Hepatocyte (in vitro differentiated cells): ENCODE data around the gene ROR1.

Source experiments
- EZH2 ChIP-seq: fragments of 200-600 bp; sonication (generic); IDR thresholded peaks from 2 replicates; pipeline ENCODE4 v1.6.1; 2016; ENCODE audit warnings: antibody characterized with exemption, mild to moderate bottlenecking, borderline replicate concordance
- TF ChIP-seq, protein P1 (sequence below): fragments of 200-600 bp; sonication (generic); IDR thresholded peaks from 2 replicates; pipeline ENCODE4 v1.5.1; 2016; ENCODE audit warnings: antibody characterized with exemption, mild to moderate bottlenecking; ENCODE audit not compliant: poor library complexity

DNA sequence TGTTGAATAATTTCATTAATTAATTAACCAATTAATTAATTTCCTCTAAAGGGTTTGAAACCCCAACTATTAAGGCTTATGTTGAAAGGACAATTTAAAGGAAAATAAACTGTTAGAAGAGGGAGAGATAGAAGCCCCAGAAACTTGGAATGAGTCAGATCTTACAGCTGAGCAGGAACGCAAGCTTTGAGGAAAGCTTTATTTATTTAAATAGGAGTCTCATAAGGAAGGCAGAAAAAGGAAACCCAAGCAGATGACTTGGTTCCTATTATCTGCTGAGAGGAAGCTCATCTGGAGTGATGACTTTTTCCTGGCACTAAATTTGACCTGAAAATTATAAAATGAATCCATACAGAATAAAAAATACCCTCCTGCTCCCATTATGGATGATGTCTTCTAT is 105.1 kb downstream of the ROR1 start:
- TF ChIP-seq, protein P1, sequence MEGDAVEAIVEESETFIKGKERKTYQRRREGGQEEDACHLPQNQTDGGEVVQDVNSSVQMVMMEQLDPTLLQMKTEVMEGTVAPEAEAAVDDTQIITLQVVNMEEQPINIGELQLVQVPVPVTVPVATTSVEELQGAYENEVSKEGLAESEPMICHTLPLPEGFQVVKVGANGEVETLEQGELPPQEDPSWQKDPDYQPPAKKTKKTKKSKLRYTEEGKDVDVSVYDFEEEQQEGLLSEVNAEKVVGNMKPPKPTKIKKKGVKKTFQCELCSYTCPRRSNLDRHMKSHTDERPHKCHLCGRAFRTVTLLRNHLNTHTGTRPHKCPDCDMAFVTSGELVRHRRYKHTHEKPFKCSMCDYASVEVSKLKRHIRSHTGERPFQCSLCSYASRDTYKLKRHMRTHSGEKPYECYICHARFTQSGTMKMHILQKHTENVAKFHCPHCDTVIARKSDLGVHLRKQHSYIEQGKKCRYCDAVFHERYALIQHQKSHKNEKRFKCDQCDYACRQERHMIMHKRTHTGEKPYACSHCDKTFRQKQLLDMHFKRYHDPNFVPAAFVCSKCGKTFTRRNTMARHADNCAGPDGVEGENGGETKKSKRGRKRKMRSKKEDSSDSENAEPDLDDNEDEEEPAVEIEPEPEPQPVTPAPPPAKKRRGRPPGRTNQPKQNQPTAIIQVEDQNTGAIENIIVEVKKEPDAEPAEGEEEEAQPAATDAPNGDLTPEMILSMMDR, result no peak
- TF ChIP-seq EZH2, result no peak
